Measurements from ENCODE around the gene APBB2.

Gene APBB2

GRCh38 chr4:41029098-41029497, 185.2 kb downstream of the APBB2 start:
- Mint-ChIP-seq H3K36me3 (peaks cover 0 to 6% of the 10 kb centered on the region in 2 donors), H3K9me3 (peaks cover 23 to 28% of the 10 kb centered on the region in 2 donors), H3K4me1 (no peaks in the 10 kb centered on the region), H3K27me3 (peaks cover 0 to 17% of the 10 kb centered on the region in 2 donors), H3K4me3 (no peak overlapping the region), H3K27ac (no peak overlapping the region)
- DNase-seq: no peak
- ATAC-seq (replicated peaks): no peak

- DNase-seq (no peak), ATAC-seq (replicated peaks) (no peak)
- H3K9me3 Mint-ChIP-seq: peaks cover 25 to 30% of the 10 kb centered on the region in 2 donors
- H3K4me1 Mint-ChIP-seq: no peaks in the 10 kb centered on the region
- no peak overlapping the region for H3K4me3 Mint-ChIP-seq
- no peak overlapping the region for H3K27ac Mint-ChIP-seq
- peaks cover 0 to 6% of the 10 kb centered on the region in 2 donors for H3K36me3 Mint-ChIP-seq
- peaks cover 0 to 17% of the 10 kb centered on the region in 2 donors for H3K27me3 Mint-ChIP-seq
Observed at GRCh38 chr4:41028392-41029076, 185.8 kb downstream of the APBB2 start.

GRCh38 chr4:41026971-41027370, 187.4 kb downstream of the APBB2 start:
- Mint-ChIP-seq H3K27ac (no peak overlapping the region), H3K4me1 (no peaks in the 10 kb centered on the region), H3K36me3 (peaks cover 0 to 6% of the 10 kb centered on the region in 2 donors), H3K4me3 (no peak overlapping the region), H3K27me3 (peaks cover 0 to 17% of the 10 kb centered on the region in 2 donors), H3K9me3 (peaks cover 30 to 33% of the 10 kb centered on the region in 2 donors)
- ATAC-seq (replicated peaks) (no peak), DNase-seq (no peak)

GRCh38 chr4:41025824-41026223, 188.5 kb downstream of the APBB2 start:
- Mint-ChIP-seq H3K27ac (no peak overlapping the region), H3K36me3 (peaks cover 0 to 6% of the 10 kb centered on the region in 2 donors), H3K9me3 (peaks cover 33 to 36% of the 10 kb centered on the region in 2 donors), H3K4me3 (no peak overlapping the region), H3K27me3 (peaks cover 0 to 17% of the 10 kb centered on the region in 2 donors), H3K4me1 (no peaks in the 10 kb centered on the region)
- DNase-seq (no peak), ATAC-seq (replicated peaks) (no peak)

GRCh38 chr4:41024556-41025491, 189.5 kb downstream of the APBB2 start:
- peaks cover 0 to 6% of the 10 kb centered on the region in 2 donors for H3K36me3 Mint-ChIP-seq
- H3K9me3 Mint-ChIP-seq: peaks cover 33 to 34% of the 10 kb centered on the region in 2 donors
- ATAC-seq (replicated peaks): no peak
- H3K4me1 Mint-ChIP-seq: no peaks in the 10 kb centered on the region
- no peak overlapping the region for H3K4me3 Mint-ChIP-seq
- no peak for DNase-seq
- H3K27ac Mint-ChIP-seq: no peak overlapping the region
- H3K27me3 Mint-ChIP-seq: peaks cover 0 to 17% of the 10 kb centered on the region in 2 donors

GRCh38 chr4:41022116-41022515, 192.2 kb downstream of the APBB2 start:
- H3K27ac Mint-ChIP-seq: no peak overlapping the region
- peaks cover 0 to 6% of the 10 kb centered on the region in 2 donors for H3K36me3 Mint-ChIP-seq
- H3K27me3 Mint-ChIP-seq: no peaks in the 10 kb centered on the region
- DNase-seq (no peak), ATAC-seq (replicated peaks) (no peak)
- no peak overlapping the region for H3K4me3 Mint-ChIP-seq
- H3K9me3 Mint-ChIP-seq: peaks cover 23 to 26% of the 10 kb centered on the region in 2 donors
- no peaks in the 10 kb centered on the region for H3K4me1 Mint-ChIP-seq

GRCh38 chr4:41015016-41015675, 199.2 kb downstream of the APBB2 start:
- H3K4me1 Mint-ChIP-seq: no peaks in the 10 kb centered on the region
- H3K4me3 Mint-ChIP-seq: no peak overlapping the region
- no peaks in the 10 kb centered on the region for H3K36me3 Mint-ChIP-seq
- ATAC-seq (replicated peaks): no peak
- peaks cover 0 to 5% of the 10 kb centered on the region in 2 donors for H3K27me3 Mint-ChIP-seq
- H3K9me3 Mint-ChIP-seq: no peaks in the 10 kb centered on the region
- no peak overlapping the region for H3K27ac Mint-ChIP-seq
- DNase-seq: no peak

GRCh38 chr4:41014158-41014557, 200.2 kb downstream of the APBB2 start:
- ATAC-seq (replicated peaks): no peak
- Mint-ChIP-seq H3K27me3 (peaks cover 0 to 5% of the 10 kb centered on the region in 2 donors), H3K4me3 (no peak overlapping the region), H3K4me1 (no peaks in the 10 kb centered on the region), H3K36me3 (no peaks in the 10 kb centered on the region), H3K9me3 (no peaks in the 10 kb centered on the region), H3K27ac (no peak overlapping the region)
- DNase-seq: no peak

- Mint-ChIP-seq H3K9me3 (no peaks in the 10 kb centered on the region), H3K27me3 (peaks cover 0 to 5% of the 10 kb centered on the region in 2 donors), H3K4me1 (no peaks in the 10 kb centered on the region), H3K27ac (no peak overlapping the region), H3K36me3 (no peaks in the 10 kb centered on the region), H3K4me3 (no peak overlapping the region)
- ATAC-seq (replicated peaks): no peak
- DNase-seq: no peak
Observed at GRCh38 chr4:41013746-41014145, 200.6 kb downstream of the APBB2 start.

GRCh38 chr4:41012911-41013310, 201.4 kb downstream of the APBB2 start:
- no peaks in the 10 kb centered on the region for H3K36me3 Mint-ChIP-seq
- DNase-seq (no peak), ATAC-seq (replicated peaks) (no peak)
- H3K4me3 Mint-ChIP-seq: no peak overlapping the region
- H3K9me3 Mint-ChIP-seq: no peaks in the 10 kb centered on the region
- peaks cover 0 to 5% of the 10 kb centered on the region in 2 donors for H3K27me3 Mint-ChIP-seq
- no peaks in the 10 kb centered on the region for H3K4me1 Mint-ChIP-seq
- no peak overlapping the region for H3K27ac Mint-ChIP-seq

GRCh38 chr4:41012293-41012692, 202.0 kb downstream of the APBB2 start:
- H3K27me3 Mint-ChIP-seq: peaks cover 0 to 5% of the 10 kb centered on the region in 2 donors
- no peak overlapping the region for H3K27ac Mint-ChIP-seq
- ATAC-seq (replicated peaks) (no peak), DNase-seq (no peak)
- H3K9me3 Mint-ChIP-seq: no peaks in the 10 kb centered on the region
- H3K4me3 Mint-ChIP-seq: no peak overlapping the region
- H3K4me1 Mint-ChIP-seq: no peaks in the 10 kb centered on the region
- H3K36me3 Mint-ChIP-seq: no peaks in the 10 kb centered on the region

GRCh38 chr4:41009411-41009810, 204.9 kb downstream of the APBB2 start:
- Mint-ChIP-seq H3K36me3 (no peaks in the 10 kb centered on the region), H3K4me3 (no peak overlapping the region), H3K27ac (no peak overlapping the region), H3K27me3 (peaks cover 0 to 5% of the 10 kb centered on the region in 2 donors), H3K9me3 (no peaks in the 10 kb centered on the region), H3K4me1 (no peaks in the 10 kb centered on the region)
- DNase-seq (no peak), ATAC-seq (replicated peaks) (no peak)

GRCh38 chr4:41006141-41006540, 208.2 kb downstream of the APBB2 start:
- ATAC-seq (replicated peaks) (no peak), DNase-seq (no peak)
- Mint-ChIP-seq H3K36me3 (no peaks in the 10 kb centered on the region), H3K27ac (no peak overlapping the region), H3K27me3 (no peaks in the 10 kb centered on the region), H3K4me3 (no peak overlapping the region), H3K9me3 (no peaks in the 10 kb centered on the region), H3K4me1 (no peaks in the 10 kb centered on the region)

GRCh38 chr4:41002309-41002708, 212.0 kb downstream of the APBB2 start:
- ATAC-seq (replicated peaks) (no peak), DNase-seq (no peak)
- no peaks in the 10 kb centered on the region for H3K36me3 Mint-ChIP-seq
- no peaks in the 10 kb centered on the region for H3K4me1 Mint-ChIP-seq
- H3K9me3 Mint-ChIP-seq: no peaks in the 10 kb centered on the region
- H3K27me3 Mint-ChIP-seq: peaks cover under 1 to 2% of the 10 kb centered on the region in 2 donors
- no peak overlapping the region for H3K27ac Mint-ChIP-seq
- no peak overlapping the region for H3K4me3 Mint-ChIP-seq

Data from stimulated activated naive B cell treated with anti-CD40 and anti-IgM and Interleukin-4, amounts not matched to agents 10 μg/mL and 1 μg/mL and 100 μg/mL, for 72 hours (primary cell).